Transverse colon (tissue), 4 donors: ENCODE data around the gene OXCT2.
"Not testable (repeated sequence)": the region's sequence is repeated elsewhere in the genome, so short reads cannot be mapped to it uniquely, and the experiment has no call there.

Experiments used
- POLR2A ChIP-seq: fragments of 450-650 bp; IDR thresholded peaks from one replicate; pipeline ENCODE4 v1.6.1; 2016; ENCODE audit warnings: antibody characterized with exemption, mild to moderate bottlenecking, moderate library complexity
- POLR2AphosphoS5 ChIP-seq, 3 donors: sonication (generic); formaldehyde crosslinking; IDR thresholded peaks; one replicate each; pipeline ENCODE4 v1.6.1; 2016; ENCODE audit warnings: antibody characterized with exemption in 3 of 3
- TF ChIP-seq, protein P1 (sequence below), 5 experiments: fragments of 200-600 bp in 3 of 5; fragments of 450-650 bp in 2 of 5; sonication (generic) in 3 of 5; IDR thresholded peaks; 1 replicate in 2 of 5; 2 replicates in 3 of 5; pipeline ENCODE4 v1.5.1; 2016 to 2017; ENCODE audit warnings: antibody characterized with exemption in 5 of 5, inconsistent platforms in 3 of 5, mild to moderate bottlenecking in 2 of 5, moderate library complexity in 1 of 5

DNA sequence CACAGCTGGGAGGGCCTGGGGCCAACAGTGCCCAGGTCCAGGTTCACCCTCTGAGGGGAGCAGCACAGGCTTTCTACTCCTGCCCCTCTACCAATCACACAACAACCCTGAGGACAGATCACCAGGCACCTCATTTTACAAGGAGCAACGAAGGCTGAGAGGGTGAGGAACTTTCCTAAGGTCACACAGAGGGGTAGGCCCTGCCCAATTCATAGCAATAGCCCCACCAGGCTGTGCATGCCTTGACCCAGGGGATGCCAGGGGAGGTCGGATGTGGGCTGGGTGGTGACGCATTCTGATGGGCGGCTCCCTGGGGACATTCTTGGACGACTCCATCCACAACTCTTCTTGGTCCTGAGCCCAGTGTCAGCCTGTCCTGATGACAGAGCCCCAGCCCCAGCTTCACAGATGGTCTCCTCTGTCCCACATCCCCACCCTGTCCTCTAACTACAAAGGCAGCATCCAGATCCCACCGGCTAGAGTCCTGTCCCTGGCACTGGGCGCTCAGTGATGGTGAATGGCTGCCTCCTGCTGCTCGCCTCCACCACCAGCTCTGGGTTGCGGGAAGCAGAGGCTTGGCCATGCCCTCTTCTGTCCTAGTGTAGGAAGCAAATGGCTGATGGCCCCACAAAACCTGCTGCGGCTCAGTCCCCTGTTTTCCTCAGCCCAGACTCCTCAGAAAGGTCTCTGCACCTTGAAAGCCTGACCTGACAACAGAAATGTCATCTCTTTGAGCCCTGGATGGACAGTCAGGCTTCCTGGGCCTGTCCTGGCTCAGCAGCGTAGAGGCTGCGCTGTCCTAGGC, 15.4 kb upstream of the OXCT2 start:
- TF ChIP-seq, protein P1, sequence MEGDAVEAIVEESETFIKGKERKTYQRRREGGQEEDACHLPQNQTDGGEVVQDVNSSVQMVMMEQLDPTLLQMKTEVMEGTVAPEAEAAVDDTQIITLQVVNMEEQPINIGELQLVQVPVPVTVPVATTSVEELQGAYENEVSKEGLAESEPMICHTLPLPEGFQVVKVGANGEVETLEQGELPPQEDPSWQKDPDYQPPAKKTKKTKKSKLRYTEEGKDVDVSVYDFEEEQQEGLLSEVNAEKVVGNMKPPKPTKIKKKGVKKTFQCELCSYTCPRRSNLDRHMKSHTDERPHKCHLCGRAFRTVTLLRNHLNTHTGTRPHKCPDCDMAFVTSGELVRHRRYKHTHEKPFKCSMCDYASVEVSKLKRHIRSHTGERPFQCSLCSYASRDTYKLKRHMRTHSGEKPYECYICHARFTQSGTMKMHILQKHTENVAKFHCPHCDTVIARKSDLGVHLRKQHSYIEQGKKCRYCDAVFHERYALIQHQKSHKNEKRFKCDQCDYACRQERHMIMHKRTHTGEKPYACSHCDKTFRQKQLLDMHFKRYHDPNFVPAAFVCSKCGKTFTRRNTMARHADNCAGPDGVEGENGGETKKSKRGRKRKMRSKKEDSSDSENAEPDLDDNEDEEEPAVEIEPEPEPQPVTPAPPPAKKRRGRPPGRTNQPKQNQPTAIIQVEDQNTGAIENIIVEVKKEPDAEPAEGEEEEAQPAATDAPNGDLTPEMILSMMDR (IDR thresholded peaks at IDR 0.05), result not testable (repeated sequence)
- not testable (repeated sequence) for TF ChIP-seq POLR2A; POLR2AphosphoS5 (IDR thresholded peaks at IDR 0.05)
